ENCODE results near the gene NEU2. TPM values are rescaled to one million over a fixed set of nuclear protein-coding genes. Genes with fewer than 3 reads are reported as not detected.

NEU2 gene
- total RNA-seq, 1 experiment from 2014 or later: not detected

DNA sequence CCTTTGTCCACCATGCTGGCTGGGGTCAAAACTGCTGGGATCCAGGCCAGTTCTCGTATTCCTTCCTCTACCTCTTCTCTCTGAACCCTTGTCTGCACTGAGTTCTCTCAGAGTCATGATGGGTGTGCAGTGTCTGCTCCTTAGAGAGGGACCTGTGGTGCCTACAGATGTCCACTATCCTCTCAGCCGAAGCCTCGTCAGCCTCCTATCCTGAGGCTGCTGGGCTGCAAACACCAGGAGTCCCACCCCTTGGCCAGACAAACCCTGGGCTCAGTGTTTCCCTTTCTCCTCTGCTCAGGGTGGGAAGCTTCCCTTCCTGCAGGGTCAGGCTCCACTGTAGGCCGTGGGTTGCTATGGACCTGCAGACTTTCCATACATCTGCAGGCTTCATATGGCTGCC, 30.0 kb downstream of the NEU2 start:
- no peaks in the 10 kb centered on the region for H4K20me1 ChIP-seq (ENCODE audit: insufficient read depth)
- H3K9me2 ChIP-seq (ENCODE audit: insufficient read depth): no peaks in the 10 kb centered on the region
- H3K9me3 ChIP-seq (ENCODE audit: control insufficient read depth in 1 of 2, insufficient read depth in 1 of 2, low read depth in 1 of 2, low read length in 2 of 2): no peaks in the 10 kb centered on the region
- no peaks in the 10 kb centered on the region for H3K36me3 ChIP-seq (ENCODE audit: control insufficient read depth in 1 of 2, insufficient read depth in 2 of 2, low read length in 2 of 2)
- H2AFZ ChIP-seq (ENCODE audit: low read depth, low read length, poor library complexity, severe bottlenecking): no peak overlapping the region
- H3K4me3 ChIP-seq (replicated peaks in 1 of 2; ENCODE audit: low read depth in 1 of 2, low read length in 2 of 2): no peak overlapping the region
- DNase-seq (ENCODE audit: low read depth, low spot score): no peak
- no peak overlapping the region for H3K9ac ChIP-seq (ENCODE audit: low read length)
- no peak overlapping the region for H3K27ac ChIP-seq (ENCODE audit: low read depth, low read length)
- TF ChIP-seq FOSL1 (IDR thresholded peaks at IDR 0.05; ENCODE audit: low read depth): no peak
- TF ChIP-seq SRF (IDR thresholded peaks at IDR 0.05; ENCODE audit: low read depth): no peak
- TF ChIP-seq, protein P1, sequence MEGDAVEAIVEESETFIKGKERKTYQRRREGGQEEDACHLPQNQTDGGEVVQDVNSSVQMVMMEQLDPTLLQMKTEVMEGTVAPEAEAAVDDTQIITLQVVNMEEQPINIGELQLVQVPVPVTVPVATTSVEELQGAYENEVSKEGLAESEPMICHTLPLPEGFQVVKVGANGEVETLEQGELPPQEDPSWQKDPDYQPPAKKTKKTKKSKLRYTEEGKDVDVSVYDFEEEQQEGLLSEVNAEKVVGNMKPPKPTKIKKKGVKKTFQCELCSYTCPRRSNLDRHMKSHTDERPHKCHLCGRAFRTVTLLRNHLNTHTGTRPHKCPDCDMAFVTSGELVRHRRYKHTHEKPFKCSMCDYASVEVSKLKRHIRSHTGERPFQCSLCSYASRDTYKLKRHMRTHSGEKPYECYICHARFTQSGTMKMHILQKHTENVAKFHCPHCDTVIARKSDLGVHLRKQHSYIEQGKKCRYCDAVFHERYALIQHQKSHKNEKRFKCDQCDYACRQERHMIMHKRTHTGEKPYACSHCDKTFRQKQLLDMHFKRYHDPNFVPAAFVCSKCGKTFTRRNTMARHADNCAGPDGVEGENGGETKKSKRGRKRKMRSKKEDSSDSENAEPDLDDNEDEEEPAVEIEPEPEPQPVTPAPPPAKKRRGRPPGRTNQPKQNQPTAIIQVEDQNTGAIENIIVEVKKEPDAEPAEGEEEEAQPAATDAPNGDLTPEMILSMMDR (IDR thresholded peaks at IDR 0.05 in 2 of 3, conservative IDR thresholded peaks at IDR 0.05 in 1 of 3; ENCODE audit: borderline replicate concordance in 1 of 3, insufficient read depth in 1 of 3, low read depth in 2 of 3, low read length in 2 of 3): no peak
- no peak for TF ChIP-seq RAD21 (IDR thresholded peaks at IDR 0.05; ENCODE audit: low read depth)
- no peak for TF ChIP-seq REST (IDR thresholded peaks at IDR 0.05; ENCODE audit: low read depth)
- no peak for TF ChIP-seq ATF3 (IDR thresholded peaks at IDR 0.05)
- TF ChIP-seq, protein P2, sequence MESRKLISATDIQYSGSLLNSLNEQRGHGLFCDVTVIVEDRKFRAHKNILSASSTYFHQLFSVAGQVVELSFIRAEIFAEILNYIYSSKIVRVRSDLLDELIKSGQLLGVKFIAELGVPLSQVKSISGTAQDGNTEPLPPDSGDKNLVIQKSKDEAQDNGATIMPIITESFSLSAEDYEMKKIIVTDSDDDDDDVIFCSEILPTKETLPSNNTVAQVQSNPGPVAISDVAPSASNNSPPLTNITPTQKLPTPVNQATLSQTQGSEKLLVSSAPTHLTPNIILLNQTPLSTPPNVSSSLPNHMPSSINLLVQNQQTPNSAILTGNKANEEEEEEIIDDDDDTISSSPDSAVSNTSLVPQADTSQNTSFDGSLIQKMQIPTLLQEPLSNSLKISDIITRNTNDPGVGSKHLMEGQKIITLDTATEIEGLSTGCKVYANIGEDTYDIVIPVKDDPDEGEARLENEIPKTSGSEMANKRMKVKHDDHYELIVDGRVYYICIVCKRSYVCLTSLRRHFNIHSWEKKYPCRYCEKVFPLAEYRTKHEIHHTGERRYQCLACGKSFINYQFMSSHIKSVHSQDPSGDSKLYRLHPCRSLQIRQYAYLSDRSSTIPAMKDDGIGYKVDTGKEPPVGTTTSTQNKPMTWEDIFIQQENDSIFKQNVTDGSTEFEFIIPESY (IDR thresholded peaks at IDR 0.05; ENCODE audit: extremely low read depth, insufficient replicate concordance, low read length): no peak
- TF ChIP-seq POLR2AphosphoS5 (IDR thresholded peaks at IDR 0.05; ENCODE audit: low read depth, low read length): no peak
- no peak for TF ChIP-seq POLR2A (IDR thresholded peaks at IDR 0.05; ENCODE audit: borderline replicate concordance, extremely low read depth, insufficient read depth, insufficient read length)
- TF ChIP-seq CBX3 (IDR thresholded peaks at IDR 0.05; ENCODE audit: low read depth): no peak
- no peak for TF ChIP-seq ELF1 (IDR thresholded peaks at IDR 0.05; ENCODE audit: borderline replicate concordance, low read depth)
- TF ChIP-seq ZNF274 (IDR thresholded peaks at IDR 0.05; ENCODE audit: low read depth, low read length): no peak
- TF ChIP-seq JUND (IDR thresholded peaks at IDR 0.05): no peak
- no peak for TF ChIP-seq EZH2phosphoT487 (IDR thresholded peaks at IDR 0.05; ENCODE audit: borderline replicate concordance)
- no peak for TF ChIP-seq YY1 (IDR thresholded peaks at IDR 0.05; ENCODE audit: extremely low read depth, insufficient replicate concordance, low read depth, low read length)
- RAD21 ChIA-PET (ENCODE audit: low non-redundant PET in 1 of 2, low total read pairs in 2 of 2, uncharacterized antibody in 2 of 2, unreplicated experiment in 2 of 2): no interaction called here
- no peaks in the 10 kb centered on the region for H3K79me2 ChIP-seq (ENCODE audit: insufficient read depth, low read length)
- H3K4me2 ChIP-seq (ENCODE audit: low read length): no peak overlapping the region
- H3K27me3 ChIP-seq (ENCODE audit: insufficient read depth, low read length): no peaks in the 10 kb centered on the region
- no peaks in the 10 kb centered on the region for H3K4me1 ChIP-seq (ENCODE audit: control insufficient read depth in 1 of 2, insufficient read depth in 2 of 2, low read length in 2 of 2)
- CTCF ChIA-PET: no interaction called here
- POLR2A ChIA-PET: no interaction called here
- intact Hi-C loops (cut with micrococcal nuclease): no loop called here
- no peak for ATAC-seq
- no TSS peak for BruUV-seq (replicated peaks)

All from HCT116 (cell line).